HCT116 (cell line): ENCODE measurements around the gene SLC30A3. TPM values are rescaled to one million over a fixed set of nuclear protein-coding genes. Genes with fewer than 3 reads are reported as not detected.
"Not testable (repeated sequence)": the region's sequence is repeated elsewhere in the genome, so short reads cannot be mapped to it uniquely, and the experiment has no call there.

Experiments
- ATAC-seq: fragments of 200-7000 bp; cut with Tn5 transposase; 2 replicates; pipeline ENCODE4 v1.9.1; 2020; ENCODE audit warnings: mild to moderate bottlenecking, moderate library complexity
- BruUV-seq: library from RNA; stranded (reverse); fragments of 400-500 nt; replicated peaks from 2 replicates; lab custom pipeline; 2021; lab: Mats Ljungman, UMichigan
- CTCF ChIA-PET: fragments of 300-600 bp; sonication (Branson Sonifier 250); formaldehyde crosslinking; loops from one replicate; lab custom pipeline; 2021; ENCODE audit warnings: antibody characterized with exemption; lab: Charles Lee
- POLR2A ChIA-PET: fragments of 300-600, 350-600 bp; sonication (Branson Sonifier 250); formaldehyde crosslinking; loops from one replicate; lab custom pipeline; 2021; ENCODE audit warnings: antibody characterized with exemption; lab: Charles Lee
- RAD21 ChIA-PET, 2 experiments: fragments of 300-600 bp; sonication (Branson Sonifier 250); formaldehyde crosslinking; loops; one replicate each; lab custom pipeline; 2023; ENCODE audit warnings: low total read pairs in 2 of 2; ENCODE audit not compliant: uncharacterized antibody in 2 of 2, unreplicated experiment in 2 of 2, low non-redundant PET in 1 of 2; lab: Charles Lee
- DNase-seq: peaks from one replicate; pipeline ENCODE4 v3.0.0-alpha.2; 2010; ENCODE audit warnings: low read depth, low spot score
- H2AFZ ChIP-seq: fragments of 200-600 bp; shearing (Covaris generic), sonication (generic); 2 replicates; pipeline ENCODE4 v1.6.1; 2017; ENCODE audit warnings: low read depth, mixed run types, mixed read lengths, antibody characterized with exemption, low read length; ENCODE audit not compliant: poor library complexity, severe bottlenecking
- H3K27ac ChIP-seq: 2 replicates; pipeline ENCODE4 v1.5.1; 2012; ENCODE audit warnings: low read depth, low read length
- H3K27me3 ChIP-seq: fragments of 200-600 bp; sonication (generic); 2 replicates; pipeline ENCODE4 v1.6.1; 2016; ENCODE audit warnings: mixed run types, low read length, mixed read lengths; ENCODE audit not compliant: insufficient read depth
- H3K36me3 ChIP-seq, 2 experiments: fragments of 200-500 bp in 1 of 2; fragments of 200-600 bp in 1 of 2; sonication (Bioruptor generic) in 1 of 2; sonication (generic) in 1 of 2; 2 replicates each; pipeline versions ENCODE4 v1.5.1 to v1.6.1; 2014 to 2016; ENCODE audit warnings: low read length in 2 of 2, inconsistent platforms in 1 of 2, mixed read lengths in 1 of 2, mixed run types in 1 of 2; ENCODE audit not compliant: insufficient read depth in 2 of 2, control insufficient read depth in 1 of 2
- H3K4me1 ChIP-seq, 2 experiments: fragments of 200-600 bp in 1 of 2; sonication (generic) in 1 of 2; 2 replicates each; pipeline versions ENCODE4 v1.5.1 to v1.6.1; 2012 to 2017; ENCODE audit warnings: low read length in 2 of 2, inconsistent platforms in 1 of 2, mild to moderate bottlenecking in 1 of 2, mixed read lengths in 1 of 2, mixed run types in 1 of 2, moderate library complexity in 1 of 2; ENCODE audit not compliant: insufficient read depth in 2 of 2, control insufficient read depth in 1 of 2
- H3K4me2 ChIP-seq: fragments of 200-600 bp; sonication (generic); 2 replicates; pipeline ENCODE4 v1.6.1; 2017; ENCODE audit warnings: mixed run types, low read length, mixed read lengths
- H3K4me3 ChIP-seq, 2 experiments: fragments of 200-600 bp in 1 of 2; sonication (generic) in 1 of 2; replicated peaks in 1 of 2; 2 replicates each; pipeline ENCODE4 v1.5.1; 2011 to 2016; ENCODE audit warnings: low read length in 2 of 2, control low read depth in 1 of 2, low read depth in 1 of 2, mild to moderate bottlenecking in 1 of 2, mixed read lengths in 1 of 2, mixed run types in 1 of 2
- H3K79me2 ChIP-seq: fragments of 200-600 bp; sonication (generic); 2 replicates; pipeline ENCODE4 v1.6.1; 2017; ENCODE audit warnings: mild to moderate bottlenecking, mixed run types, low read length, moderate library complexity, mixed read lengths; ENCODE audit not compliant: insufficient read depth
- H3K9ac ChIP-seq: fragments of 200-600 bp; sonication (generic); 2 replicates; pipeline ENCODE4 v1.6.1; 2016; ENCODE audit warnings: low read length, mixed read lengths
- H3K9me2 ChIP-seq: fragments of 200-600 bp; sonication (generic), shearing (Covaris generic); 2 replicates; pipeline ENCODE4 v1.6.1; 2017; ENCODE audit warnings: mixed run types, mild to moderate bottlenecking, moderate library complexity; ENCODE audit not compliant: insufficient read depth
- H3K9me3 ChIP-seq, 2 experiments: fragments of 200-500 bp in 1 of 2; fragments of 200-600 bp in 1 of 2; sonication (Bioruptor generic) in 1 of 2; sonication (generic) in 1 of 2; 2 replicates each; pipeline ENCODE4 v1.6.1; 2014 to 2017; ENCODE audit warnings: low read length in 2 of 2, mixed read lengths in 2 of 2, inconsistent platforms in 1 of 2, low read depth in 1 of 2, mild to moderate bottlenecking in 1 of 2, mixed run types in 1 of 2, moderate library complexity in 1 of 2; ENCODE audit not compliant: control insufficient read depth in 1 of 2, insufficient read depth in 1 of 2
- H4K20me1 ChIP-seq: fragments of 200-600 bp; sonication (generic), shearing (Covaris generic); 2 replicates; pipeline ENCODE4 v1.6.1; 2017; ENCODE audit warnings: mixed run types, mild to moderate bottlenecking, moderate library complexity; ENCODE audit not compliant: insufficient read depth
- CBX3 ChIP-seq: IDR thresholded peaks from 2 replicates; pipeline ENCODE4 v1.6.1; 2012; ENCODE audit warnings: low read depth
- ZFX ChIP-seq: fragments of 450-650 bp; IDR thresholded peaks from 2 replicates; pipeline ENCODE4 v1.6.1; 2017
- intact Hi-C: fragments of 100-400 bp; cut with micrococcal nuclease; formaldehyde crosslinking; loops from 2 replicates; pipeline ENCODE4 v1.10.0; 2022
- total RNA-seq: library from RNA; stranded (reverse); gene quantifications from one replicate; pipeline ENCODE4 v1.2.1, GENCODE V29; 2021; ENCODE audit not compliant: unreplicated experiment

Gene SLC30A3
- total RNA-seq, 1 experiment from 2014 or later = 20.5 TPM

- intact Hi-C loops = loop anchor here (5.0 kb wide), 1 partner anchor 34 kb away; no protein-coding TSS in a partner anchor
- BruUV-seq, ATAC-seq: not testable (repeated sequence)
These were observed 5.4 kb upstream of the SLC30A3 start for GRCh38 chr2:27268296-27268695.

DNA sequence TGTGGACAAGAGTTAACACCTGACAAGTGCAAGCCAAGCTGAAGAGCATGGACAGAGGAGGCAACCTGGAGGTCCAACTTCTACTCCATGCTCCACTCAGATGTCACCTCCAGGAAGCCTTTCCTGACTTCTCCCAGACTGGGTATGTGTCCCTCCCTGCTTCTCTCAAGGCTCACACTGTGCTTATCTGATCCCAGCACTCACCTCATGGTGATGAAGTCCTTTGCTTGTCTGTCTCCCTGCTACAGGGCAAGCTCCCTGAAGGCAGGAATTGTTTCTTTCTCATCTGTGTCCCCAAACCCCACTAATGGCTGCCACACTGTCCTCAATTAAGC lies 2.7 kb upstream of the SLC30A3 start:
- no peaks in the 10 kb centered on the region for H4K20me1 ChIP-seq
- no peak for ATAC-seq
- ChIA-PET RAD21 (interaction anchor here in 1 of 2 experiments (0.9 kb wide), 1 partner anchor 14 kb away, joined by 3 read pairs; no protein-coding TSS in a partner anchor), POLR2A (interaction anchor here (0.7 to 1.7 kb wide), 4 partner anchors 14 to 131 kb away, joined by 3 to 4 read pairs (median 3); partner anchors contain the start of gene PREB), CTCF (interaction anchor here (0.7 to 4.0 kb wide), 7 partner anchors 10 to 179 kb away, joined by 3 to 22 read pairs (median 5); partner anchors contain the start of genes DNAJC5G and KHK)
- peaks cover 13% of the 10 kb centered on the region; the same call in 1 of the 2 replicates for H3K27me3 ChIP-seq
- H3K4me1 ChIP-seq = peaks cover 19 to 37% of the 10 kb centered on the region in 2 experiments
- H3K4me2 ChIP-seq = peak overlapping the region; percentile 99
- H3K9me3 ChIP-seq = no peaks in the 10 kb centered on the region
- intact Hi-C loops = loop anchor here (5.0 kb wide), 1 partner anchor 37 kb away; no protein-coding TSS in a partner anchor
- H3K4me3 ChIP-seq = no peak overlapping the region
- no TSS peak for BruUV-seq
- peaks cover 5% of the 10 kb centered on the region; the same call in 1 of the 2 replicates for H3K79me2 ChIP-seq
- no peak for TF ChIP-seq CBX3
- TF ChIP-seq ZFX = peak; percentile 17; the same call in 1 of the 2 replicates
- DNase-seq = no peak
- no peak overlapping the region for H3K27ac ChIP-seq
- H3K9me2 ChIP-seq = no peaks in the 10 kb centered on the region
- peak overlapping the region; percentile 77 for H2AFZ ChIP-seq
- no peaks in the 10 kb centered on the region for H3K36me3 ChIP-seq
- H3K9ac ChIP-seq = peak overlapping the region; percentile 63

More at GRCh38 chr2:27268296-27268695, 5.4 kb upstream of the SLC30A3 start:
- RAD21 ChIA-PET = interaction anchor here in 1 of 2 experiments (0.7 kb wide), 1 partner anchor 457 kb away, joined by 3 read pairs; no protein-coding TSS in a partner anchor
- H3K9ac ChIP-seq, H3K27ac ChIP-seq, H3K9me2 ChIP-seq, H3K9me3 ChIP-seq, H3K79me2 ChIP-seq, H2AFZ ChIP-seq, POLR2A ChIA-PET, H3K4me2 ChIP-seq, H4K20me1 ChIP-seq, H3K36me3 ChIP-seq, H3K27me3 ChIP-seq, DNase-seq, H3K4me3 ChIP-seq: not testable (repeated sequence)
- H3K4me1 ChIP-seq = peaks cover 15 to 25% of the 10 kb centered on the region in 2 experiments
- CTCF ChIA-PET = interaction anchor here (4.1 kb wide), 1 partner anchor 12 kb away, joined by 19 read pairs; no protein-coding TSS in a partner anchor
